HG03342 (cell line): ENCODE results near the gene LLPH.
A peak's percentile ranks its signal among the peaks of the same experiment; 100 is the strongest.

Source experiments
- ATAC-seq: cut with Tn5 transposase; IDR thresholded peaks from one replicate; pipeline ENCODE4 v1.9.1; 2021; ENCODE audit warnings: mild to moderate bottlenecking, moderate library complexity; ENCODE audit not compliant: unreplicated experiment

The LLPH gene

GRCh38 chr12:66103016-66103913 lies 27.3 kb downstream of the LLPH start:
- ATAC-seq = no peak

GRCh38 chr12:66092559-66093269 lies 37.8 kb downstream of the LLPH start:
- peak; percentile 63 for ATAC-seq

- no peak for ATAC-seq
These were observed 40.4 kb downstream of the LLPH start for GRCh38 chr12:66090157-66090556.

GRCh38 chr12:66087365-66087943 lies 43.1 kb downstream of the LLPH start:
- ATAC-seq = no peak

GRCh38 chr12:66085998-66086397 lies 44.6 kb downstream of the LLPH start:
- no peak for ATAC-seq

GRCh38 chr12:66085213-66085612 lies 45.3 kb downstream of the LLPH start:
- no peak for ATAC-seq

GRCh38 chr12:66083766-66084165 lies 46.8 kb downstream of the LLPH start:
- no peak for ATAC-seq

GRCh38 chr12:66082744-66083143 lies 47.8 kb downstream of the LLPH start:
- no peak for ATAC-seq

GRCh38 chr12:66080791-66081190 lies 49.8 kb downstream of the LLPH start:
- ATAC-seq = no peak

GRCh38 chr12:66077542-66077941 lies 53.0 kb downstream of the LLPH start:
- ATAC-seq = no peak

GRCh38 chr12:66074561-66074960 lies 56.0 kb downstream of the LLPH start:
- no peak for ATAC-seq

GRCh38 chr12:66072566-66072965 lies 58.0 kb downstream of the LLPH start:
- peak; percentile 48 for ATAC-seq

- ATAC-seq = peak; percentile 75
These were observed 58.4 kb downstream of the LLPH start for GRCh38 chr12:66072135-66072534.

GRCh38 chr12:66071549-66071948 lies 59.0 kb downstream of the LLPH start:
- no peak for ATAC-seq

- ATAC-seq = no peak
These were observed 60.0 kb downstream of the LLPH start for GRCh38 chr12:66070378-66071120.

GRCh38 chr12:66066929-66067523 lies 63.5 kb downstream of the LLPH start:
- peak; percentile 22 for ATAC-seq
